Eye (tissue), 1 donor: Measurements from ENCODE around the gene CLBA1.
"Not testable (repeated sequence)": the region's sequence is repeated elsewhere in the genome, so short reads cannot be mapped to it uniquely, and the experiment has no call there.

Experiments
- DNase-seq: peaks from one replicate; pipeline ENCODE4 v3.0.0-alpha.2; 2015

CLBA1 gene

GRCh38 chr14:104985675-104986486, at the start of gene CLBA1:
CLBA1 (plus strand) TSS chr14:104985788; CDS start chr14:104986432, 644 bp downstream.
- peak; percentile 94 for DNase-seq

GRCh38 chr14:104935955-104936354, 49.6 kb upstream of the CLBA1 start:
- no peak for DNase-seq

GRCh38 chr14:104936361-104937155, 49.0 kb upstream of the CLBA1 start:
- DNase-seq: no peak

GRCh38 chr14:104937161-104937560, 48.4 kb upstream of the CLBA1 start:
- DNase-seq: no peak

GRCh38 chr14:104937694-104938365, 47.8 kb upstream of the CLBA1 start:
- DNase-seq: no peak

- DNase-seq: no peak
These were observed 47.2 kb upstream of the CLBA1 start for GRCh38 chr14:104938436-104938835.

GRCh38 chr14:104938960-104939359, 46.6 kb upstream of the CLBA1 start:
- no peak for DNase-seq

- no peak for DNase-seq
These were observed 45.8 kb upstream of the CLBA1 start for GRCh38 chr14:104939666-104940410.

GRCh38 chr14:104940526-104941150, 45.0 kb upstream of the CLBA1 start:
- no peak for DNase-seq

GRCh38 chr14:104941508-104942365, 43.9 kb upstream of the CLBA1 start:
- DNase-seq: no peak

GRCh38 chr14:104942586-104942985, 43.0 kb upstream of the CLBA1 start:
- DNase-seq: no peak

GRCh38 chr14:104943216-104944015, 42.2 kb upstream of the CLBA1 start:
- DNase-seq: not testable (repeated sequence)

- not testable (repeated sequence) for DNase-seq
These were observed 41.6 kb upstream of the CLBA1 start for GRCh38 chr14:104944016-104944308.

- DNase-seq: not testable (repeated sequence)
These were observed 41.0 kb upstream of the CLBA1 start for GRCh38 chr14:104944436-104945205.

- not testable (repeated sequence) for DNase-seq
These were observed 40.3 kb upstream of the CLBA1 start for GRCh38 chr14:104945266-104945665.

GRCh38 chr14:104945986-104946965, 39.3 kb upstream of the CLBA1 start:
- DNase-seq: not testable (repeated sequence)

GRCh38 chr14:104947201-104947600, 38.4 kb upstream of the CLBA1 start:
- not testable (repeated sequence) for DNase-seq
